CMK (cell line): ENCODE data around the gene ACTBL2.
"Not testable (repeated sequence)": the region's sequence is repeated elsewhere in the genome, so short reads cannot be mapped to it uniquely, and the experiment has no call there.

ENCODE experiments used
- DNase-seq: peaks from one replicate; pipeline ENCODE4 v3.0.0-alpha.2; 2010; ENCODE audit warnings: low read depth

ACTBL2 gene

DNA sequence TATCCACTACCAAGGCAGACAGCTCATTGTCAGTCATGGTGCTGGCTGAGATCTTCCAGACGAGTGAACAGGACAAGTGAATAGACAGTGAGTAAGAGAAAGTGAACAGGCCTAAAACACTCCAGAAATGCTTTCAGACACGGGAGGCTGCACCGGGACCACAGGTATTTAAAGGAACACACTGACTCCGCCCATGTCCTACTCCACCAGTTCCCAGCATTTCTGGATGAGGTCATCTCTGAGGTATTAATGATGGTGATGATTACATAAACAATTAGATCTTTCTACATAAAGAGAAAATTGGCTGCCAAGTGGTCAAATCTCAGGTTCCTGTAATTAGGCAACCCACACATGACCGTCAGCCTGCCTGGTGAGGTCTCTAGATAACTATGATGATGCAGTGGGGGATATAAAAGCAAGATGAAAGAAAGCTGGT lies at the start of gene ACTBL2:
ACTBL2 (minus strand) TSS at position 141 of the 436 bp plus-strand sequence; CDS start at position 37, 104 bp downstream.
- DNase-seq = no peak

DNA sequence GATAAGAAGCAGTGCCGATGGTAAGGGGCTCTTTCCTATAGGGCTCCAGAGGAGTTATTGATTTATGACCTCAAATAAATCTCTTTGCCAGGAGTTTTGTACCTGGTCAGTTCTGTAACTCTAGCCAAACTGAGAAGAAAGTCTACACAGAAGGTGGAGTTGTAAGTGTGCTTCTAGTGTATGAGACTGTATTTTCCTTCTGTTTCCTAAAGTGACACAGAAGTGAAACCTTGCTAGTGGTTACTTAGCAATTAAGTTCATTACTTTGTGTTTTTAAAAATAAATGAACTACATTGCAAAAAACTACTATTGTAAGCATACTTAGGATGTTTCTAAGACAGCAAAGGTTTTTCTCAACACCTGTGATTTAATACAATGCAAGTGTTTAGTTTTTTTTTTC lies 48.7 kb upstream of the ACTBL2 start:
- no peak for DNase-seq

DNA sequence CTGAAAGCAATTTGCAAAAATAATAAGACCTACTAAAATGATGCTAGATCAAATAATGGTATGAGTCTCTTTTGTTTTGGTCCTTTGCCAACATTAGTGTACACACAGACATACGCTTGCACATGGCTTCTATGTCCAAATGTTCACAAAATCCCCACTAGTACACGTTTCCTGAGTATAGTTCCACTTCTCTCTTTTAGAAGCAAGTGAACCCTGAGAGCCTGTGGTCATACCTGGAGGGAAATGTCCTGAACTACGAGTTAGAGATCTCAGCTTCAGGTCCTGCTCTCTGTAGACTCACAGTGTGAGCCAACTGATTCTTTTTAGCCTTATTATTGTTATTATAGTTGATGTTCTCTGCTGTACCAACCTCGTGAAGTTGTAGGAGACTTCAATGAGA lies 47.3 kb upstream of the ACTBL2 start:
- no peak for DNase-seq

DNA sequence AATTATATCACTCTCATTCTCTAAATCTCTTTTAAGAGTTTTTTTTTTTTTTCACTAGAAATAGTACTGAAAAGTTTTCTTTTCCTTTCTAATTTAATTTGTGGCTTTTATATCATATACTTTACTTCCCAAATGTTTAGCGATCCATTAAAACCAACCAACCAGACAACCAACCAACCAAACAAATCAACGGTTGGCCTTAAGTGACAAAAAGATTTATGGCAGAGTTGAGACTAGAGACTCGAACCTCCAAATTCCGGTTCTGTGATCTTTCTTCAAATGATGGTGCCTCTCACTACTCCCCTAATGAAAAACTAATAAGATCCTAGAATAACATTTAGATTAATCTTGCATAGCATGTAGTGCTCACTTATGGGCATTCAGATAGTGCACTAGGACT lies 45.3 kb upstream of the ACTBL2 start:
- DNase-seq = no peak

DNA sequence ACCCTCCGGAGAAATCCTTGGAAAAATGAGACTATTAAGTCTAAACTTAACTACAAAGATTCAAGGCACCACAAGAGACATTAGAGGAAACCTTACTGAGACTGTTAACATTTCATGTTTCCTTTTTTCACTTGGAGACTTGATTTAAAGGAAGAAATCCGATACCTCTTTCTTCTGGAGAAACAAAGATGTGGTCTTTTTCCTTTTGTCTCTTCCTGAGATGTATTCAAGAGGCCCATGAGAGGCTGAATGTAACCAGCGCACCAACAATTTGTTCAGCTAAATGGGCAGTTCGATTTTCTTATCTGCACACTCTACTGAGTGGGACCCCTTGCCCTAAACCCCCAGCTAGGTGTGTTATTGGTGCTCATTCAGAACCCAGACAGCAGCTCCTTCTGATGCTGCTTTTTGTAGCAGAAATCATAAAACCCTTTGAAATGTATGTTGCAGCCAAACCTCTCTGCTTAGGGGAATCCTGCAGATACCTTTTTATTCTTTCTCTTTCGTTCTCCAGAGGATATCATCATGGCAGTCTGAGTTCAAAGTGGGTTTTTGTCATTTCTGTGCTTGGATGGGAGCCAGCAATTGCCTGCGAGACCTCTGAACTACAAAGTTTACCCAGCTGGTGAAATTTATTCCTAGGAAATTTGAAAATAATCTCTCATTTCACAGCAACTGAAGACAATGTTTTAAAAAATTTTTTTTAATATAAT lies 41.9 kb upstream of the ACTBL2 start:
- DNase-seq = no peak

DNA sequence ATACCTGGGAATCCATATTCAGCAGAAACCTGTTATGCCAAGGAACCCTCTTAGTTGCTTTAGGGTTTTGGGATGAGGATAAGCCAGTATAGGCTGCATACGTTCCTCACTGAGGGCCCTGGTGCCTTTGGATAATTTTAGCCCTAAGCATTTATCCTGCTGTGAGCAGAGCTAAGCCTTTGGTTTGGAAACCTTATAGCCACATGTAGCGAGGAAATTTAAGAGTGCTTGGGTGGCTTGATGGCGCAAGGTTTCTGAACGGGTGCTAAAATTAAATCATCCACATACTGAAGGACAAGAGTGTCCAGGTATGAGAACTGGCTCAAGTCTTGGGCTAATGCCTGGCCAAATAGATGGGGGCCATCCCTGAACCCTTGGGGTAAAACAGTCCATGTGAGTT lies 39.9 kb upstream of the ACTBL2 start:
- not testable (repeated sequence) for DNase-seq

DNA sequence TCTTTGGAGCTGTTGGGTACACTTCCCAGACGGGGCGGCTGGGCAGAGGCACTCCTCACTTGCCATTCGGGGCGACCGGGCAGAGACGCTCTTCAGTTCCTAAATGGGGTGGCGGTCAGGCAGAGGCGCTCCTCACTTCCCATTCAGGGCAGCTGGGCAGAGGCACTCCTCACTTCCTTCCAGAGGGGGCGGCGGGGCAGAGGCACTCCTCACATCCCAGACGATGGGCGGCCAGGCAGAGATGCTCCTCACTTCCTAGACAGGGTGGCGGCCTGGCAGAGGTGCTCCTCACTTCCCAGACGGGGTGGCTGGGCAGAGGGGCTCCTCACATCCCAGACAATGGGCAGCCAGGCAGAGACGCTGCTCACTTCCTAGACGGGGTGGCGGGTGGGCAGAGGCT lies 35.8 kb upstream of the ACTBL2 start:
- DNase-seq = not testable (repeated sequence)

DNA sequence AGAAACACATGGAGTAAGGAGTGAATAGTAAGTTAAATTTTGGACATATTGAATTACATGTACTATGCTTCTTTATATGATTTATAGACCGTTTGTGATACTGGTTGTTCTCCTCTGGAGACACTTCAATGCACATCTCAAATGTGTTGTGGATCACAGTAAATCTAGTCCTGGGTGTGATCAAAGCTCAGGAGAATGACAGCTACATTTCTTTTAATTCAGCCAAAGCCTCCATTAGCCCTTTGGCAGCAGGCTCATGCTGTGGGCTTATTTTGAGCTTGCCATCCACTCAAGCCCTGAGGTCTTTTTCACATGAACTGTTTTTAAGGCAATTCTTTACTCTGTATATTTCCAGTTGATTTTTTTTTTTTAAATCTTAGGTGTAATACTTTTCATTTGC lies 34.6 kb upstream of the ACTBL2 start:
- DNase-seq = no peak

DNA sequence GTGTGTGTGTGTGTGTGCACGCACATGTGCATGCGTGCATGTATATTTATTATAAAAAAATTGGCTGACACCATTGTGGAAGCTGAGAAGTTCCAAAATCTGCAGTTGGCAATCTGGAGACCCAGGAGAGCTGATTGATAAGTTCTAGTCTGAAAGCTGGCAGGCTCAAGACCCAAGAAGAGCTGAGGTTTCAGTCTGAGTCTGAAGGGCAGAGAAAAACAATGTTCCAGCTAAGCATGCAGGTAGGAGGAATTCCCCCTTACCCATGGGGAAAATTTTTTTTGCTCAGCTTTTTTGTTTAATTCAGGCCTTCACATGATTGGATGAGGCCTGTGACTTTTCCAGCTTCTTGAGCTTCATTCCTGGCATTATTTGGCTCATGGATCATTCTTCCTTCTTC lies 31.2 kb upstream of the ACTBL2 start:
- no peak for DNase-seq

DNA sequence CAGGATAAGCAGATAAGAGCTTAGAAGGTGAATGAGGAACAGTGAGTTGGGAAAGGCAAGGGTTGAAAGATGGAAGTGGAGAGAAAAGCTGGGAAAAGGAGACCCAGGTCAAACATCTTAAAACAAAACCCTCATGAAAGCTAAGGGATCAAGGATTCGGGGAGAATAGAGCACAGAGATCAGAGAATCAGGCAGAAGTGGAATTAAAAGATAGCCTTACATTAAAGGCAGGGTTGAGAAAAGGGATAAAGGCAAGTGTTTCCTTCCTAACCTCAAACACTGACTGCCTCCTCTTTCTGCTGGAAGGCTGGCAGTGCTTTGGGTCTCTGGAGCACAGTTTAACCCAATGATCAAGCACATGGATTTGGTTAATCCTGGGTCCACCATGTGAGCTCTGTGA lies 28.7 kb upstream of the ACTBL2 start:
- DNase-seq = no peak

DNA sequence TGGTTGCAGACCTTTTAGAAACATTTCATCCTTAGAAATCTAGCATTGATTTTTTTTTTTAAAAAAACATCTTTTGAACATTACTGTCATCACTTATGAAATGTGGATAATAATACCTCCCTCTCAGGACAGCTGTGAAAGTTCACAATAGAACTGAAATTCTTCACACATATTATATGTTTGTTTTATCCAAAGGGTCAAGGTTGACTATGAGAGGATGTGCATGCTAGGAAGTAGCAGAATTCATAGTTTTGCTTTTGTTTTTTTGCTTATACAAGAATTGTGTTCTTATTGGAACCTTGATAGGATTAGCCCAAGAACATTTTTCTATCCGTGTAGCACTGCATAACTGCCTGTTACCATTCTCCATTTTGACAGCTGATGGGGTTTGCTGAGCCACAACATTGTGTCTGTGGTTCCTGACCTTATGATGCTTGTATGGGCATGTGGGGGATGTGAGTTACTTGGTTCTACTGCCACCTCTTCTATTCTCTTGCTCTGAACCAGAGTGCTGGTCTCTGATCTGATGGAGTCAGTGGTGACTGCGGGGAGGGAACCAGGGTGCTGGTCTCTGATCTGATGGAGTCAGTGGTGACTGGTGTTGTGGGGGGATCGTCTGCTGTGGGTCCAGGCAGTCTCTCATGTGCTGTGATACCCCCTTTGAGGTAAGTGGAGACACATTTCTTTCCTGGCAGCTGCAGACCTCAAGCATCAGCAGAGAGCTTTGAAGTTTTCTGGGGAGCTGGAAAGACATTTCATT lies 27.1 kb upstream of the ACTBL2 start:
- DNase-seq = no peak

DNA sequence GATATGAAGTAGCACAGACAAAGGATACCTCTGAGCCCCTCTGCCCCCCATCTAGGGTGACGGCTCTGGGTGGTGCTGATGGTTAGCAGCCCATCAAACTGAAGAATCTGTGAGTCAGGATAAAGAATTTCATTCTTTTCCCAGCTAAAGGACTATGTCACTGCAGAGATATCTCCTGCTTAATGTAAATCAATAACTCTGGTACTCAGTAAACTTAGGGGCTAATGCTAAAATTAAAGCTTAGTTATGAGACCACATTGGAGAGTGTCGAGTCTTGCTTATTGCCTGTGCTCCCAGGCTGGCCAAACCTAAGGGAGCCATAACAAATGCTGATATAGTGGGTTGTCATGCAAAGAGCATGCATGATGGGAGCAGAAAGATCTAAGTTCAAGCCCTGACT lies 25.6 kb upstream of the ACTBL2 start:
- DNase-seq = no peak

DNA sequence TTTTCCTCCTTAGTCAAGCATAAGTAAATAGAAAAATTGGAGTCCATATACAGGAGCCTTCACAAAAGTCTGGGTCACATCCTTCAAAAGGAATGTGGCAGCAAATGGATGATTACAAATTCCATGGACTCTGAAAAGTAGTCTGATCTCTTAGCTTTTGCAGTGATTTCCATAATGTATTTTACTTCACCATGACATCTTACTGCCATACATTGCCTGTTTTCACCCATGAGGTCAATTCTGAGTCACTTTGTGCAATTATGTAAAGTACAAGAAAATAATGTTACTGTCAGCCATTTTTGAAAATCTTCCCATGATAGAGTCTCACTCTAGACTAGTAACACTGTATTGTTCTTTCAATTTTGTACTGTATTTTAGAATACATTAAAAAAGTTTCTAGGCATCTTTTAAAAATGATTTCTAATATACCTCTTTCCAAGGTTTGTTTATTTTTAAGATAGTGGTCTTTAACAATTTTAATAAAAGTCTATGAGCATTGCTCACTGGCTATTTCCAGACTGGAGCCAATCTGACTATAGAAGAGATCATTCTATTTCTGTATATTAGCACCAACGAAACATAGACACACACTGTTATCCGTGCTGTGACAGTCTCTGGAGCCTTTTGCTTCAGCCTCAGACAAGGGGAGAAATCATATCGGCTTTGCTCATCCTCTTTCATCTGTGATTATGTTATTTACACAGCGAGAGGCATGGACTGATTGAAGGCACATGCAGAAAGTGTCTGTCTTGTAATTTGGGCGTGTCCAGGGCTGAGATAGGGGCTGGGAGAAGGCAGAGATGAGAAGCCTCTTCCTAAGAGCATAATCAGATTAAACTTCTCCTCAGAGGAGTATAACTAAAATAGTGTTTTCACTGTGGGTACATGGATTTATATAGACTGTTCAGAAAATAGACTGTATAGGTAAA lies 22.9 kb upstream of the ACTBL2 start:
- DNase-seq = no peak

DNA sequence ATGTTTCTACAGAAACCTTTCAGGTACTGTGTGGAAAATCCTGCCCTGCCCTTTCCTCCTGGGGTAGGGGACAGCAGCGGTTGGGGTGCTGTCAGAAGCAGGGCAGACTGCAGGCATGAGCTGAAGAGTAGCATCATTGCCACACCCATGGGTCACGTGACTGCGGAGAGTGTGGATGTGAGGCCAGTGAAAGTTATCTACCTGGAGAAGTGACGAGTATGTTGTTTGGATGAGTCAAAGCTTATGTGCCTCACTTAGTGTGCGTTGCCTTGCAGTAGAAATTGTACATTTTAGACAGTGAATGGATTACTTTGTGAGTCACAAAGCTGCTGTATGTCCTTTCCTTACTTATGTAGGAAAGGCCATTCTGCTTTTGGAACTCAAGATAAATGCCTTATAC lies 21.7 kb upstream of the ACTBL2 start:
- no peak for DNase-seq

DNA sequence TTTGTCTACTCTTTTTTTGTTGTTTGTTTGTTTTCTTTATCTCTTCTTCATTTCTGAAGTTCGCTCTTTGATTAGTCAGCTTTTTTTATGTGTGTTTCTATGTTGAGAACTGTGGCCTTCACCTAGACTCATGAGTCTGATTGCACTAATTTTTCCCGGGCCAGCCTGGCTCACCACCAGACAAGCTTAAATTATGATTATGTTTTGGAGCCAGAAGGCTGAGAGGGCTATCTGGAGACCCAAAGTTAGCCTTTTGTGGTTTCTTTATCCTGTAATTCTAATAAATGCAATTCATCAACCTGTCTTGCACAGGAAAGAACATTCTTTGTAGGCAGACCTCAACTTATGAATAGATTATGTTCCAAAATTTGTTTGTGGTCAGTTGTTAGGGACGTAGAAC lies 20.8 kb upstream of the ACTBL2 start:
- no peak for DNase-seq

DNA sequence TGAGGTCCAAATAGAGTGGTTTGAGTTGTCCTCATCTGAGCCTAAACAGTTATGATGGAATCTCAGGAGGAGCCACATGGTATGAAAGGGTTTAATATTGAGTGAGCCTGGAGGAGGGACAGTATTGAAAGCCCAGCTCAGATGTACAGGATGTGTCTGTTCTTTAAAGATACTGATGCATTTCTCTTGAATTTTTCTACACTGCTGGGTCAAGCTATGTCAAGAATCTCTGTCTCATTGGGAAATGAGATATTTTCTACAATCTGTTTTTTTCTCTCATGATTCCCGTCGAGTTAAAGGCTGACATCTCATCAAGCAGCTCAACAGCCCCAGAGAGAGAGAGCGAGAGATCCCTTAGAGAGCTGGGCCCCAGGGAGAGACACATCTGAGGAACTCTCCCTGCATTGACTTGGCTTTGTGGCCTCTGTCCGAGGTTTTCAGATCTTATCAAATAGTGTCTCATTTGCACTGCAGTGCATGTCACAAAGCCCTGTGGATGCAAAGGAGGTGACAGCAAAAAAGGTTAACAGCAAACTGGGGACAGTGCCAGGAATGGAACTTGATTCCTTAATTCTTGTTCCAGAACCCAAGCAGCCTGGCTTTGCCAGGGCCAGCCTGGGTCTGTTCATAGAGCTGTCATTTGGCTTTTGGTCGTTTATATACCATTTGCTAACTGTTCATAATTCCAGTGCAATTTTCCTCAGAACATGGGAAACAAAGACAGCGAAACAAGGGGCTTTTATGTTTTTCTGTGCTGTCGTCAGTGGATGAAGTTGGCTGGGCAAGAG lies 19.0 kb upstream of the ACTBL2 start:
- DNase-seq = no peak

DNA sequence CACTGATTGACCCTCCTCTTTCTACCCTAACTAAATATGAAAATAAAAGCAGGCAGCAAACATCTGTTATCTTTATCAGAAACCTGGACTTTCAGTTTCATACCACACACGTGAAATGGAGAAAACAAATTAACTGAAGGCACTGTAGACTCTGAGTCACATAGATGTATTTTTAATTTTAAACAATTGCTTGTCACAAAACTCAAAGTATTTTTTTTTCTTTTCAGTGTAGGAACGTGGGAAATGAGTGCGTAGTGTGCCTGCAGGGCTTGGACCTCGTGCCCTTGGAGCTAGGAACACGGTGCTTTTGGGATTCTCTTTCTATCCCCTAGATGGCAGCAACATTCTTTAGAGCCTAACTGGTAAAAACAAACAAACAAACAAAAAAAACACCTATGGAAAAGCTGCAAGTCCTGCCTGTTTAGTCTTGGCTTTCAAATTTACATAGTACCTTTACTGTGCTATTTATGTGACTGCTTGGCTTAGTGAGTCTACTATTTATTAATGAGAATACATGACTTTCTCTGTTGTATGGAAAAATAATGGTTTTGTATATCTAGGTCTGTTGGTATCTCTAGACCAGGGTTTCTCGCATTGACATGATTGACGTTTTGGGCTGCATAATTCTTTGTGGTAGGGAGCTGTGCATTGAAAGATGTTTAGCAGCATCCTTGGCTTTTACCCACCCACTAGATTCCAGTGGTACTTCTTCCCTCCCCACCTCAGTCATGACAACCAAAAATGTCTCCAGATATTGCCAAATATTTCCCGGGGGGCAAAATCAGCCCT lies 16.8 kb upstream of the ACTBL2 start:
- no peak for DNase-seq

DNA sequence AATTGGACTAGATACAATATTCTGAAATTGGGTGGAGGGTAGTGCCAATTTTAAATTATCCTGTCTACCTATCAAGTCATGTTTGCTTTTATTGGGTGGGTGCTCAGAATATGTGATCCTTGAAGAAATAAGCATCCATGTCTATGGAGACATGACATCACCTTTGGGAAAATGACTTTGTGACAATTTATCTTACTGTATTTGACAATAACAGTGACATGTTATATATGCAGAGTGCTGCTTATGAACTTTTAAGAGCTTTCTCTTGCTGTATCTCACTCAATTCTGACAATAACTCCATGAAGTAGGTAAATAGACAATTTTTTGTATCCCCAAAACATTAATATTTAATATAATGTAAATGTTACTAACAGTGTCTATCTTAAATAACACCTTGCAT lies 15.1 kb upstream of the ACTBL2 start:
- no peak for DNase-seq

DNA sequence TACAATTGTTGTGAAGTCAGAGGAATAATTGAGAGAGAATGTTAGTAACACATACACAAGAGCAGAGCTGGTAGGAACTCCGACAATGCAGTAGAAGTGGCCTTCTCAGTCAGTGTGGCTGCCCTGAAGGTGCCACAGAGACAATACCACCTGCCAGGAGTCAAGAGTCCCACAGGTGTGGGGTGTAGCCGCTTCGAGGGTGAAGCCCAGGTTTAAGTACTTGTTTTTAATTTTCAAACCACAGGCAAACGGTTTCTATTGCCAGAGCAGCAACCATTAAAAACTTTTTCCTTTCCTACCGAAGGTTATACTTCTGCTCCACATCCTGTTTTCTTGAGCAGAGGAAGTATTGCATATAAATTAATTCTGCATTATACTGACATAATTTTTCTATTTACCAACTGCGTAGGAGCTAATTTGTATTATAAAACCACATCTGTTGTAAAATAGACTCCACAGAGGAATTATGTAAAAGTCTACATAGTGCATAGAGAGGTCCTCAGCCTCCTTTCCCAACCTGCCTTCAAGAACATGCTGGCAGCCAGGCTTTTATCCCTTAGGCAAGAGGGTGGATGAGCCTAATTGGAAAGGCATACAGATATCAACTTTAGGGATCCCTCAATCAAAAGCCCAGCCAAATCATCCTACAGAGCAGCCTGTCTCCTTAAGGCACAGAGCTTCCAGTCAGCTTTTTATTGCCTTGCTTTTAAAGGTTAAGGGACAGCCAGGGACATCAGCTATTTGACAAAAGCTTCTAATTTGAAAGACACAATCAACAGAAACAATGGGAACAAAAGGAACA lies 12.9 kb upstream of the ACTBL2 start:
- no peak for DNase-seq
